ENCODE results near the gene IL1RAP.
"Not testable (repeated sequence)": the region's sequence is repeated elsewhere in the genome, so short reads cannot be mapped to it uniquely, and the experiment has no call there.

The IL1RAP gene

DNA sequence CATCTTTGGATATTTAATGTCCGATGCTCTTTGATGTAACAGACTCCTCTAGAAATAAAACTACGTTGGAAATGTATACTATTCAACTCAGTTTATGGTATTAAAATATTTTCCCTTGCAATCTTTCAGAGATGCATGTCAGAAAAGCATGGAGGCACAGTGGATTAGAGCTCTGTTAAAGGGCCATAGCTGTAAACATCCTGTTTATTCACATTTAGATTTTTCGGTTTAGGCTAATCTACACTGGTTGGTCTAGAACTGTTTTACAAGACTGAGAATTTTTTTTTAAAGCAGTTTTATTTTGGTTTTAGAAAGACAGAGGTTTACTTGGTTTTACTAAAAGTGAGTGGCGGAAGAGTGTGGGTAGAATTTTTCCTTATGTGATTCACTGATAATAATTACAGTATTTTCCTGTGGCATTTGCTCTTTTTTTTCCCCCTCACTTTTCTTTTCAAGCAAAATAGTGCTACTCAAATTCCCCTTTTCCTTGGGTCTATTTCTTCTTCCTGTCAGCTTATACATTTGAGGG is 132.1 kb downstream of the IL1RAP start:
- H3K9me3 ChIP-seq (replicated peaks; ENCODE audit: low read length): no peaks in the 10 kb centered on the region
- peaks cover 10% of the 10 kb centered on the region for H3K36me3 ChIP-seq (ENCODE audit: insufficient read depth, low read length)
- no peaks in the 10 kb centered on the region for H3K4me1 ChIP-seq (ENCODE audit: control insufficient read depth, insufficient read depth, low read length)
- no peaks in the 10 kb centered on the region for H3K27me3 ChIP-seq (ENCODE audit: control insufficient read depth, insufficient read depth, low read length)
- H3K9ac ChIP-seq (ENCODE audit: low read depth, low read length): no peak overlapping the region
- H3K4me2 ChIP-seq (ENCODE audit: low read length): no peak overlapping the region
- no peak overlapping the region for H3K4me3 ChIP-seq (ENCODE audit: low read length)

DNA sequence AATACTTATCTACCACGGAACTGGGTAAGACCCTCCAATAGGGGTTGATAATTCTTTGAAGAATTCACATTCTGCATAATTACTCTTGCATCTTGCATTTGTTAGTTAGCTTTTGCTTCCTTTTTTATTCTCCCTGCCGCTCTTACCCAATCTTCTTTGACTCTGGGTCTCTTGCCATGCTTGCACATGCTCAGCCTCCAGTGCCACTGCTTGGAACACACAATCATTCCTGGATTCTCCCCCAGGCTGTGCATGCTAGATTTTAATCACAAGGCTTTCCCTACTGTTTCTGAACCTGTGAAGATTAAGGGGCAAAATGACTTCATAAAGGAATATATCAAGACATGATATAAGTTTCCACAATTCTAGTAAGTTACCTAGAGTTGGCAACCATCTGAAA is 133.1 kb downstream of the IL1RAP start:
- Histone ChIP-seq H3K9ac (ENCODE audit: low read depth, low read length) (no peak overlapping the region), H3K36me3 (ENCODE audit: insufficient read depth, low read length) (peaks cover 9% of the 10 kb centered on the region), H3K4me1 (ENCODE audit: control insufficient read depth, insufficient read depth, low read length) (no peaks in the 10 kb centered on the region), H3K9me3 (replicated peaks; ENCODE audit: low read length) (no peaks in the 10 kb centered on the region), H3K4me3 (ENCODE audit: low read length) (no peak overlapping the region), H3K27me3 (ENCODE audit: control insufficient read depth, insufficient read depth, low read length) (no peaks in the 10 kb centered on the region), H3K4me2 (ENCODE audit: low read length) (no peak overlapping the region)

DNA sequence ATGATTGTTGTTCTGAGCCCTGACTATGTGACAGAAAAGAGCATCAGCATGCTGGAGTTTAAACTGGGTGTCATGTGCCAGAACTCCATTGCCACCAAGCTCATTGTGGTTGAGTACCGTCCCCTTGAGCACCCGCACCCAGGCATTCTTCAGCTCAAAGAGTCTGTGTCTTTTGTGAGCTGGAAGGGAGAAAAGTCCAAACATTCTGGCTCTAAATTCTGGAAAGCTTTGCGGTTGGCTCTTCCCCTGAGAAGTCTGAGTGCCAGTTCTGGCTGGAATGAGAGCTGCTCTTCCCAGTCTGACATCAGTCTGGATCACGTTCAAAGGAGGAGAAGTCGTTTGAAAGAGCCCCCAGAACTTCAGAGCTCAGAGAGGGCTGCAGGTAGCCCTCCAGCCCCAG is 142.0 kb downstream of the IL1RAP start:
- Histone ChIP-seq H3K36me3 (ENCODE audit: insufficient read depth, low read length) (no peaks in the 10 kb centered on the region), H3K9ac (ENCODE audit: low read depth, low read length) (no peak overlapping the region), H3K4me2 (ENCODE audit: low read length) (no peak overlapping the region), H3K9me3 (replicated peaks; ENCODE audit: low read length) (no peaks in the 10 kb centered on the region), H3K4me3 (ENCODE audit: low read length) (no peak overlapping the region), H3K4me1 (ENCODE audit: control insufficient read depth, insufficient read depth, low read length) (no peaks in the 10 kb centered on the region), H3K27me3 (ENCODE audit: control insufficient read depth, insufficient read depth, low read length) (no peaks in the 10 kb centered on the region)

DNA sequence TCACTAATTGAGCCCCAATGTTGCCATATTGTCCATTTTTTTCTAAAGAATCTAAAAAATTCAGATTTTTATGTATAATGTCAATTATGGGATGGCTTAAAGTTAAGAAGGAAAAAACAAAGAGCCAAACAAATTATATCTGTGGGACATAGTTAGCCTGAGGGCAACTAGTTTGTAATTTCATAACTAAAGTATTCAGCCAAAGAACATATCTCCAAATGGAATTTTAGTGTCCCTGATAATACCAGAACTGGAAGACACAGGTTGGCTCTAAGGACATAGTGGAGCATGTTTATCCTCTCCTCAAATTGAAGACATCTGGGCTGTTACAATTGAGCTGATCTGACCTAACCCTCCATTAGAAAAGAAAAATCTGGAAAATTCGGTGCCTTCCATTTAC is 144.2 kb downstream of the IL1RAP start:
- no peaks in the 10 kb centered on the region for H3K36me3 ChIP-seq (ENCODE audit: insufficient read depth, low read length)
- no peaks in the 10 kb centered on the region for H3K4me1 ChIP-seq (ENCODE audit: control insufficient read depth, insufficient read depth, low read length)
- H3K4me2 ChIP-seq (ENCODE audit: low read length): no peak overlapping the region
- no peak overlapping the region for H3K4me3 ChIP-seq (ENCODE audit: low read length)
- H3K9ac ChIP-seq (ENCODE audit: low read depth, low read length): no peak overlapping the region
- no peaks in the 10 kb centered on the region for H3K9me3 ChIP-seq (replicated peaks; ENCODE audit: low read length)
- no peaks in the 10 kb centered on the region for H3K27me3 ChIP-seq (ENCODE audit: control insufficient read depth, insufficient read depth, low read length)

DNA sequence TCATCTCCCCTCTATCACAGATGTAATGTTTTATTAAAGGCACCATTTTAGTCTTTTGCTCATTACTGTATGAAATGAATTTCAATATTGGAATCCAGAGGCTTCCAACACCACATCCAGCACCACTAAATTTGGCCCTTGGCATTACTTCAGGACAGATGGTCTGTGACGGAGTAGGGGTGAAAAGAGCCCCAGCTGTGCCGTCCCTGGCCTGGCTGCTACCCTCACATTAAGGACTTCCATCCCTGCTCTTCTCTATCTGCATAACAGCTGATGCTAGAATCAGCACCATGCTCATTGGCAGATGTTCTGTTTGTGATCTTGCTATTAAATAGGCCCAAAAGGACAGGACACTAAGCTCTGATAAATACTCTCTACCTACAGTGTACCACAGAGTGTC is 152.9 kb downstream of the IL1RAP start:
- Histone ChIP-seq H3K9ac (ENCODE audit: low read depth, low read length) (no peak overlapping the region), H3K9me3 (replicated peaks; ENCODE audit: low read length) (no peaks in the 10 kb centered on the region), H3K27me3 (ENCODE audit: control insufficient read depth, insufficient read depth, low read length) (no peaks in the 10 kb centered on the region), H3K4me3 (ENCODE audit: low read length) (no peak overlapping the region), H3K4me1 (ENCODE audit: control insufficient read depth, insufficient read depth, low read length) (peaks cover 8% of the 10 kb centered on the region), H3K4me2 (ENCODE audit: low read length) (no peak overlapping the region), H3K36me3 (ENCODE audit: insufficient read depth, low read length) (no peaks in the 10 kb centered on the region)

DNA sequence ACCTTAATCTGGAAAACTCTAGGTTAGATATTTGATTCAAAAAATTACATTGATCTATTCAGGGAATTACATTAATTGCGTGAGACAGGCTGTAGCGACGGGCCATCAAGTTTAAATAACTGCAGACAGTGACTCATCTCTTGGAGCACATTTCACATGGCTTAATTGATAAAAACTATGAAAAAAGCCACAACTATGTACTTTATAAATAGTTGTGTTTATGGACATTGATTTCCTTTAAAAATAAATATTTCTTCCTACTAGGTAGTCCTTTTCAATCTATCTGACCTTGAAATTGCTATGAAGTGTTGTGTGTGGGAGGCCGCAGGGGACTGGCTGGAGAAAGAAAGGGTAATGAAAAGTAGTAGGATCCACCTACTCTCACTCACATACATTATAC is 157.8 kb downstream of the IL1RAP start:
- Histone ChIP-seq H3K36me3 (ENCODE audit: insufficient read depth, low read length) (no peaks in the 10 kb centered on the region), H3K27me3 (ENCODE audit: control insufficient read depth, insufficient read depth, low read length) (no peaks in the 10 kb centered on the region), H3K9ac (ENCODE audit: low read depth, low read length) (peak overlapping the region; percentile 44), H3K9me3 (replicated peaks; ENCODE audit: low read length) (no peaks in the 10 kb centered on the region), H3K4me1 (ENCODE audit: control insufficient read depth, insufficient read depth, low read length) (peaks cover 33% of the 10 kb centered on the region), H3K4me2 (ENCODE audit: low read length) (peak overlapping the region; percentile 28), H3K4me3 (ENCODE audit: low read length) (no peak overlapping the region)

DNA sequence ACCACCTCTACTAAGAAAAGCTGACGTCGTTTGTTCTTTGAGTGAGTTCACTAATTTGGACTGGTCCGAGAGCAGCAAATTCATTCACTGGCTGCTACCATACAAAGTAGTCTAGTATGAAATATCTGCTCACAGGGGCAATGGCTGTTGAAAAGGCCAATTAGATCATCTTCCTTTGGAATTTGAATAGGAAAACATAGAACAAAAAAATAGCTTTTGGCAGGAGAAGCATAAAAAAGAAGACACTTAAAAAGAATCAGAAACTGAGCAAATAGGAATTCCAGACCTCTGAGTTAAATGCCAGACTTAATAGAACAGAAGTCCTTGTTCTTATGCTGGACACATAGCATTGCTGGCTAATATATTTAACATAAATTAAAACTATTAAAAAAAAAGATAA is 159.3 kb downstream of the IL1RAP start:
- Histone ChIP-seq H3K9ac (ENCODE audit: low read depth, low read length) (peak overlapping the region; percentile 4), H3K36me3 (ENCODE audit: insufficient read depth, low read length) (no peaks in the 10 kb centered on the region), H3K27me3 (ENCODE audit: control insufficient read depth, insufficient read depth, low read length) (no peaks in the 10 kb centered on the region), H3K9me3 (replicated peaks; ENCODE audit: low read length) (peaks cover 4% of the 10 kb centered on the region), H3K4me2 (ENCODE audit: low read length) (no peak overlapping the region), H3K4me1 (ENCODE audit: control insufficient read depth, insufficient read depth, low read length) (peaks cover 33% of the 10 kb centered on the region), H3K4me3 (ENCODE audit: low read length) (no peak overlapping the region)

DNA sequence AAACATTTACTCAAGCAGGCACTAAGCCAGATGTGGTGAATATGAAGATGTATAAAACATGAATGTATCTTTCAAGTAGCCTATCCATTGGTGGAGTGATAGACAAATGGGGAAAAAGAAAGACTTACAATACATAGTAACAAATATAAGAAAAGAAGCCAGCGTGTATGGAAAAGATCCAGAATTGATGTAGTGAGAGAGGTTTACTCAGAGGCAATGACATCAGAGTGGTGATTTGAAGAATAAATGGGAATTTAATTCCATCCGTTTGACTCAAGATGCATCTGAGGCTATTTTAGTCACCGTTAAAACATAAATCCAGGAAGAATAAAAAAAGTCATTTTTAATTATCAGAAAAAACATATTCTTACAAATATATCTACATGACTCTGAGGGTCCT is 162.6 kb downstream of the IL1RAP start:
- H3K4me3 ChIP-seq (ENCODE audit: low read length): no peak overlapping the region
- H3K4me1 ChIP-seq (ENCODE audit: control insufficient read depth, insufficient read depth, low read length): peaks cover 29% of the 10 kb centered on the region
- no peak overlapping the region for H3K4me2 ChIP-seq (ENCODE audit: low read length)
- peaks cover 4% of the 10 kb centered on the region for H3K9me3 ChIP-seq (replicated peaks; ENCODE audit: low read length)
- peak overlapping the region; percentile 39 for H3K9ac ChIP-seq (ENCODE audit: low read depth, low read length)
- H3K36me3 ChIP-seq (ENCODE audit: insufficient read depth, low read length): no peaks in the 10 kb centered on the region
- no peaks in the 10 kb centered on the region for H3K27me3 ChIP-seq (ENCODE audit: control insufficient read depth, insufficient read depth, low read length)

DNA sequence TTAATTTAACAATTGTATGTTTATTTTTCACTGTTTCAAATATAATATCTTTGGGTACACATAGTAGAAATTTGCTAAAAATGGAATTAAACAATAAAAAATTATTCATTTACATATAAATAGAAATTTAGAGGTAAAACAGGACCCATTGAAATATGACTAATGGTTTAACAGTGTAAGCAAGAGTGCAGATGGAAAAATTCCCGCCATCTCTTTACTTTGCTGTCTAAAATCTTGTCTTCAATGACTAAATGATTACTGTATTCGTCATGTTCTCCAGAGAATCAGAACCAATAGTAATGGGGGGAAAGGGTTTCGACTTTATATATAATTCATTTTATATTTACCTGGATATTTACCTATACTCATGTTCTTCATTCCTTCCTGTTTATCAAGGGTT is 163.1 kb downstream of the IL1RAP start:
- no peak overlapping the region for H3K4me3 ChIP-seq (ENCODE audit: low read length)
- no peak overlapping the region for H3K4me2 ChIP-seq (ENCODE audit: low read length)
- no peaks in the 10 kb centered on the region for H3K27me3 ChIP-seq (ENCODE audit: control insufficient read depth, insufficient read depth, low read length)
- H3K36me3 ChIP-seq (ENCODE audit: insufficient read depth, low read length): no peaks in the 10 kb centered on the region
- peak overlapping the region; percentile 39 for H3K9ac ChIP-seq (ENCODE audit: low read depth, low read length)
- H3K9me3 ChIP-seq (replicated peaks; ENCODE audit: low read length): peaks cover 4% of the 10 kb centered on the region
- H3K4me1 ChIP-seq (ENCODE audit: control insufficient read depth, insufficient read depth, low read length): peaks cover 24% of the 10 kb centered on the region

DNA sequence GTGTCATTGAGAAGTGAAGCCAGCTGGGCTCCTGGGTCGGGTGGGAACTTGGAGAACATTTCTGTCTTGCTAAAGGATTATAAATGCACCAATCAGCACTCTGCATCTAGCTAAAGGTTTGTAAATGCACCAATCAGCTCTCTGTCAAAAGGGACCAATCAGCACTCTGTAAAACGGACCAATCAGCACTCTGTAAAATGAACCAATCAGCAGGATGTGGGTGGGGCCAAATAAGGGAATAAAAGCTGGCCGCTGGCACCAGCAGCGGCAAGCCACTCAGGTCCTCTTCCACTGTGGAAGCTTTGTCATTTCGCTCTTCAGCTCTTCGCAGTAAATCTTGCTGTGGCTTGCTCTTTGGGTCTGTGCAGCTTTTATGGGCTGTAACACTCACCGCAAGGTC is 164.0 kb downstream of the IL1RAP start:
- H3K36me3 ChIP-seq (ENCODE audit: insufficient read depth, low read length); H3K4me3 ChIP-seq (ENCODE audit: low read length); H3K9ac ChIP-seq (ENCODE audit: low read depth, low read length); H3K9me3 ChIP-seq (replicated peaks; ENCODE audit: low read length); H3K4me2 ChIP-seq (ENCODE audit: low read length); H3K27me3 ChIP-seq (ENCODE audit: control insufficient read depth, insufficient read depth, low read length): not testable (repeated sequence)
- peaks cover 15% of the 10 kb centered on the region for H3K4me1 ChIP-seq (ENCODE audit: control insufficient read depth, insufficient read depth, low read length)

DNA sequence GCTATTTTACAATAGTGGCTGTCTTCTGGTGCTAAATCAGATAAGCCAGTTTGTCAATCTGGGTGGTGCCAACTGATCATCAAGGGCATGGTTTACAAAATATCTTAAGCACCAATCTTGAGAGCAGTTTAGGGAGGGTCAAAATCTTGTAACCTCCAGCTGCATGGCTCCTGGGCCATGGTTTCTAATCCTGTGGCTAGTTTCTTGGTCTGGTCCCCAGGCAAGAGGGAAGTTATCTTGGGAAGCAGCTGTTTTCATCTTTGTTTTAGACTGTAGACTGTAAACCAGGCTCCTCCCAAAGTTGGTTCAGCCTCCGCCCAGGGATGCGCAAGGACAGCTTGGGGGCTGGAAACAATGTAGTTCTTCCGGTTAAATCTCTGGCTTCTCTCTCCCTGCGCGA is 166.8 kb downstream of the IL1RAP start:
- no peak overlapping the region for H3K9ac ChIP-seq (ENCODE audit: low read depth, low read length)
- no peaks in the 10 kb centered on the region for H3K4me1 ChIP-seq (ENCODE audit: control insufficient read depth, insufficient read depth, low read length)
- H3K36me3 ChIP-seq (ENCODE audit: insufficient read depth, low read length): no peaks in the 10 kb centered on the region
- H3K9me3 ChIP-seq (replicated peaks; ENCODE audit: low read length): peaks cover 4% of the 10 kb centered on the region
- no peaks in the 10 kb centered on the region for H3K27me3 ChIP-seq (ENCODE audit: control insufficient read depth, insufficient read depth, low read length)
- H3K4me2 ChIP-seq (ENCODE audit: low read length): no peak overlapping the region
- no peak overlapping the region for H3K4me3 ChIP-seq (ENCODE audit: low read length)

DNA sequence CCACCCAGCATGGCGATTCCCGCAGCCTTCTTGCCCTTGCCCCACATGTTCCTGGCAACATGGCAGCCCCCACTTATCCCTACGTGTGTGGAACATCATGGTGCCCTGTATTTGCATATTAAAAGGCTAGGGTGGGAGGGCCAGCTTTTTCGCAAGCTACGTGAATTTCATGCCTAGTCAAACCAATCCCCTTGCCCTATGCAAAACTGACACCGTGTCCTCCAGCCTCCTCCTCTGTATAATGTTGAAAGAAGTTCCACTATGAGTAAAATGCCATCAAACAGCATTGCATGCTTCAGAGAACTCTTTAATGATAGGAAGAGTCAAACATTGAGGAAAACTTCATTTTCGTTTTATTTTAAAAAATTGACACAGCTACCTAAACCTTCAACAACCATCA is 170.9 kb downstream of the IL1RAP start:
- no peaks in the 10 kb centered on the region for H3K9me3 ChIP-seq (replicated peaks; ENCODE audit: low read length)
- H3K4me3 ChIP-seq (ENCODE audit: low read length): no peak overlapping the region
- no peak overlapping the region for H3K9ac ChIP-seq (ENCODE audit: low read depth, low read length)
- H3K36me3 ChIP-seq (ENCODE audit: insufficient read depth, low read length): no peaks in the 10 kb centered on the region
- no peaks in the 10 kb centered on the region for H3K4me1 ChIP-seq (ENCODE audit: control insufficient read depth, insufficient read depth, low read length)
- no peaks in the 10 kb centered on the region for H3K27me3 ChIP-seq (ENCODE audit: control insufficient read depth, insufficient read depth, low read length)
- no peak overlapping the region for H3K4me2 ChIP-seq (ENCODE audit: low read length)
